IMR-90 (cell line): ENCODE measurements around the gene IL1RAP. TPM values are rescaled to one million over a fixed set of nuclear protein-coding genes. Genes with fewer than 3 reads are reported as not detected.

ENCODE experiments used
- ATAC-seq: fragments of 200-7000 bp; cut with Tn5 transposase; 2 replicates; pipeline ENCODE4 v1.9.1; 2020; ENCODE audit warnings: low read depth, mild to moderate bottlenecking, moderate library complexity
- BruUV-seq: library from RNA; stranded (reverse); fragments of 400-500 nt; replicated peaks from 2 replicates; lab custom pipeline; 2021; lab: Mats Ljungman, UMichigan
- CTCF ChIA-PET: fragments of 300-600 bp; formaldehyde crosslinking; extraction: SDS; loops from one replicate; lab custom pipeline; 2021; ENCODE audit warnings: antibody characterized with exemption; lab: Yijun Ruan, JAX
- POLR2A ChIA-PET: fragments of 300-600 bp; sonication (Branson Sonifier 250); formaldehyde crosslinking; loops from one replicate; lab custom pipeline; 2022; ENCODE audit warnings: antibody characterized with exemption; ENCODE audit not compliant: unreplicated experiment; lab: Charles Lee
- DNase-seq: peaks from one replicate; pipeline ENCODE4 v3.0.0; 2013
- H2AFZ ChIP-seq: replicated peaks from 2 replicates; pipeline ENCODE3; 2013; ENCODE audit warnings: low read length, mild to moderate bottlenecking; ENCODE audit not compliant: poor library complexity
- H2AK5ac ChIP-seq: 2 replicates; pipeline ENCODE4 v1.6.1; 2013; ENCODE audit warnings: low read depth, low read length, inconsistent platforms
- H2AK9ac ChIP-seq: replicated peaks from 2 replicates; pipeline ENCODE3; 2013; ENCODE audit warnings: mild to moderate bottlenecking, low read depth, low read length, moderate library complexity; ENCODE audit not compliant: poor library complexity
- H2BK120ac ChIP-seq: 2 replicates; pipeline ENCODE4 v1.6.1; 2013; ENCODE audit warnings: low read depth, low read length, inconsistent platforms
- H2BK15ac ChIP-seq: 3 replicates; pipeline ENCODE4 v1.6.1; 2013; ENCODE audit warnings: low read depth, low read length, inconsistent platforms
- H2BK20ac ChIP-seq: 2 replicates; pipeline ENCODE4 v1.6.1; 2013; ENCODE audit warnings: low read depth, mild to moderate bottlenecking, inconsistent platforms, low read length, moderate library complexity
- H2BK5ac ChIP-seq: 2 replicates; pipeline ENCODE4 v1.6.1; 2013; ENCODE audit warnings: mild to moderate bottlenecking, low read depth, low read length, inconsistent platforms; ENCODE audit not compliant: poor library complexity, severe bottlenecking
- H3K14ac ChIP-seq: replicated peaks from 2 replicates; pipeline ENCODE4 v1.6.1; 2013; ENCODE audit warnings: low read depth, low read length, inconsistent platforms
- H3K18ac ChIP-seq: 2 replicates; pipeline ENCODE4 v1.6.1; 2013; ENCODE audit warnings: low read depth, low read length, control low read depth
- H3K23ac ChIP-seq: 2 replicates; pipeline ENCODE4 v1.6.1; 2013; ENCODE audit warnings: low read depth, low read length, inconsistent platforms
- H3K27ac ChIP-seq: 2 replicates; pipeline ENCODE4 v1.5.1; 2013; ENCODE audit warnings: mild to moderate bottlenecking, control low read depth, low read length; ENCODE audit not compliant: insufficient read depth
- H3K27me3 ChIP-seq: 2 replicates; pipeline ENCODE4 v1.6.1; 2013; ENCODE audit warnings: low read length; ENCODE audit not compliant: control insufficient read depth, insufficient read depth
- H3K36me3 ChIP-seq: 2 replicates; pipeline ENCODE4 v1.6.1; 2013; ENCODE audit warnings: low read length, mixed read lengths; ENCODE audit not compliant: control insufficient read depth, insufficient read depth
- H3K4ac ChIP-seq: 2 replicates; pipeline ENCODE4 v1.6.1; 2013; ENCODE audit warnings: low read depth, low read length, inconsistent platforms
- H3K4me1 ChIP-seq: 2 replicates; pipeline ENCODE4 v1.6.1; 2013; ENCODE audit warnings: low read length, mixed read lengths; ENCODE audit not compliant: control insufficient read depth, insufficient read depth
- H3K4me2 ChIP-seq: 2 replicates; pipeline ENCODE4 v1.6.1; 2013; ENCODE audit warnings: low read depth, mild to moderate bottlenecking, control low read depth, low read length, moderate library complexity
- H3K4me3 ChIP-seq: 2 replicates; pipeline ENCODE4 v1.5.1; 2013; ENCODE audit warnings: low read depth, mild to moderate bottlenecking, control low read depth, low read length, moderate library complexity; ENCODE audit not compliant: insufficient read depth
- H3K56ac ChIP-seq: 2 replicates; pipeline ENCODE4 v1.6.1; 2013; ENCODE audit warnings: low read length, inconsistent platforms; ENCODE audit not compliant: insufficient read depth; ENCODE audit errors: extremely low read depth
- H3K79me1 ChIP-seq, 2 experiments: 2 replicates each; pipeline ENCODE4 v1.6.1; 2013; ENCODE audit warnings: low read length in 2 of 2, inconsistent platforms in 1 of 2, low read depth in 1 of 2
- H3K9ac ChIP-seq: 2 replicates; pipeline ENCODE4 v1.6.1; 2013; ENCODE audit warnings: low read depth, low read length, control low read depth
- H3K9me1 ChIP-seq: 2 replicates; pipeline ENCODE4 v1.6.1; 2013; ENCODE audit warnings: low read length, inconsistent platforms; ENCODE audit not compliant: insufficient read depth
- H3K9me3 ChIP-seq: 2 replicates; pipeline ENCODE4 v1.6.1; 2013; ENCODE audit warnings: low read length; ENCODE audit not compliant: control insufficient read depth, insufficient read depth
- H4K20me1 ChIP-seq: 2 replicates; pipeline ENCODE4 v1.6.1; 2013; ENCODE audit warnings: low read length, inconsistent platforms; ENCODE audit not compliant: insufficient read depth
- H4K5ac ChIP-seq: 2 replicates; pipeline ENCODE4 v1.6.1; 2013; ENCODE audit warnings: mild to moderate bottlenecking, low read depth, low read length, control low read depth
- H4K8ac ChIP-seq, 2 experiments: 2 replicates each; pipeline ENCODE4 v1.6.1; 2013; ENCODE audit warnings: low read depth in 2 of 2, low read length in 2 of 2, control low read depth in 1 of 2, inconsistent platforms in 1 of 2
- H4K91ac ChIP-seq: 2 replicates; pipeline ENCODE4 v1.6.1; 2013; ENCODE audit warnings: low read depth, low read length, inconsistent platforms; ENCODE audit not compliant: insufficient read depth
- BHLHE40 ChIP-seq: fragments of 150-350 bp; IDR thresholded peaks from 2 replicates; pipeline ENCODE4 v1.6.1; 2016; ENCODE audit warnings: mild to moderate bottlenecking, low read depth, low read length
- NFE2L2 ChIP-seq: fragments of 150-350 bp; IDR thresholded peaks from 2 replicates; pipeline ENCODE4 v1.6.1; 2016; ENCODE audit warnings: low read depth, mild to moderate bottlenecking, low read length
- WGBS, 2 experiments: methylation state at CpG; one replicate each; pipeline versions ENCODE4 v1.1.5 to v1.1.7; 2013; ENCODE audit warnings: missing lambda C conversion rate in 2 of 2; ENCODE audit not compliant: insufficient read length in 1 of 2; ENCODE audit errors: extremely low coverage in 2 of 2; 5-methylcytosine and 5-hydroxymethylcytosine counted together
- dilution Hi-C: fragments of 300-500 bp; cut with HindIII; formaldehyde crosslinking; loops from one replicate; pipeline ENCODE4 v1.14.3; 2018; ENCODE audit warnings: low sequenced_read_pairs; ENCODE audit not compliant: unreplicated experiment
- in situ Hi-C: fragments of 300-500 bp; cut with MboI; formaldehyde crosslinking; loops from 3 replicates; pipeline ENCODE4 v1.14.3; 2019; ENCODE audit warnings: low sequenced_read_pairs, inconsistent platforms, mixed read lengths
- intact Hi-C: fragments of 100-400 bp; cut with micrococcal nuclease; formaldehyde crosslinking; loops from 2 replicates; pipeline ENCODE4 v1.10.0; 2022
- polyA plus RNA-seq, 3 experiments: library from polyadenylated mRNA; depleted of rRNA; stranded (reverse); fragments of >200 nt; gene quantifications; 2 replicates each; pipeline ENCODE4 v1.2.3, GENCODE V29; 2012; ENCODE audit warnings: low replicate concordance in 1 of 3
- total RNA-seq: library from RNA; depleted of rRNA; stranded (reverse); fragments of >200 nt; gene quantifications from 2 replicates; pipeline ENCODE4 v1.2.3, GENCODE V29; 2012

IL1RAP gene
- total and polyA plus RNA-seq, 2 of the 4 experiments (the other 2 are of a cell fraction) = 8.3 to 11.3 TPM

DNA sequence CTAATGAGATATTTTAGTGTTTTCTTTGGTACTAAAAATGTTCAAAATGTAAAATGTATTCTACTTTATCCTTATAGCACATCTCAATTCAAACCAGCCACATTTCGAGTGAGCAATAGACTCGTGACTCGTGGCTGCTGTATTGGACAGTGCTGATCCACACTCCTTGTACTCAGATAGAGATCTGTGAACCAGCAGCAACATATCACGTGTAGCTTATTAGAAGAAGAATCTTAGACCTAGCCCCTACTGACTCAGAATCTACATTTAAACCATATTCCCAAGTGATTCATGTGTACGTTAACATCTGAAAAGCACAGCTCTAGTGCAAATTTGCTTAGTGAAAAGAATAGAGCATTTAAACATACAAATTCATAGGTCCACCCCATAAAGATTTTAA is 130.9 kb downstream of the IL1RAP start:
- Histone ChIP-seq H3K4me3 (no peak overlapping the region), H2BK5ac (no peak overlapping the region), H2BK20ac (no peak overlapping the region), H4K91ac (no peak overlapping the region), H3K4me2 (no peak overlapping the region), H3K23ac (no peak overlapping the region), H2AK9ac (no peak overlapping the region), H3K27me3 (no peaks in the 10 kb centered on the region), H4K8ac (no peak overlapping the region), H3K4me1 (no peaks in the 10 kb centered on the region), H3K36me3 (peaks cover 1% of the 10 kb centered on the region; the same call in 1 of the 2 replicates), H3K79me1 (no peaks in the 10 kb centered on the region), H3K56ac (no peak overlapping the region), H3K9me3 (no peaks in the 10 kb centered on the region), H2BK120ac (no peak overlapping the region), H3K9ac (no peak overlapping the region), H2AK5ac (no peak overlapping the region), H3K9me1 (0 out of 2 replicates have a peak, but pooled peaks cover 3% of the 10 kb centered on the region), H4K20me1 (no peaks in the 10 kb centered on the region), H2AFZ (no peak overlapping the region), H3K4ac (no peak overlapping the region), H3K18ac (no peak overlapping the region), H3K14ac (no peak overlapping the region), H4K5ac (no peak overlapping the region), H3K27ac (no peak overlapping the region), H2BK15ac (no peak overlapping the region)
- dilution Hi-C loops = no loop called here
- DNase-seq (peak; percentile 67), ATAC-seq (no peak)
- CTCF ChIA-PET = no interaction called here
- intact Hi-C loops = no loop called here
- in situ Hi-C loops = no loop called here
- WGBS, 2 experiments = no CpG with 5 or more reads among the region's 5 CpGs
- TF ChIP-seq BHLHE40 (peak; percentile 44; the same call in 1 of the 2 replicates), NFE2L2 (no peak)
- no TSS peak for BruUV-seq
- POLR2A ChIA-PET = no interaction called here
